ENCODE measurements around the gene FHL1.

Gene FHL1

DNA sequence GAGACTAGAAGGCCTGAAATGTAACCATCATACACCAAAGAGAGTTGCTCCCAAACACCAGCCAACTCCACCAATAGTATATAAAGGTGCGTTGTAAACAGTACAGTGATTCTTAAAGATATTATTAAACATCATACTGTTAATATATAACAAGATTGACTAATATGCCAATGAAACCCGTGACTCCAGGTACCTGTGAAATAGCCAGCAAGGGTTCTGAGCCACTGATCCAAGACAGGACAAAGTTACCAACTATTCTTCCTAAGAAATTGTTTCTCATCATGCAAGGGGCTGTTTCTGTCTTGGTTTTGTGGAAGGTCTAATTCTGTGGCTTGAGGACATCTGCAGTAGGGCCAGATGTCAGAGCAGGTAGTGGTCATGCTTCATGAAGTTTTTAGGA lies 47.2 kb downstream of the FHL1 start:
- H3K4me1 ChIP-seq (ENCODE audit: insufficient read depth, insufficient read length) = no peaks in the 10 kb centered on the region
- no peak for DNase-seq (ENCODE audit: low read depth, low spot score)
- no peak for TF ChIP-seq YY1 (IDR thresholded peaks at IDR 0.05; ENCODE audit: insufficient read depth, insufficient read length)
- H3K27me3 ChIP-seq (ENCODE audit: insufficient read depth, insufficient read length) = no peaks in the 10 kb centered on the region
- H3K9me3 ChIP-seq (ENCODE audit: insufficient read depth, low read length) = no peaks in the 10 kb centered on the region
- H3K9ac ChIP-seq (ENCODE audit: insufficient read length, low read depth) = no peak overlapping the region
- H3K4me3 ChIP-seq (ENCODE audit: insufficient read length, low read depth) = no peak overlapping the region
- H3K36me3 ChIP-seq (ENCODE audit: insufficient read depth, insufficient read length, low read length) = no peaks in the 10 kb centered on the region

DNA sequence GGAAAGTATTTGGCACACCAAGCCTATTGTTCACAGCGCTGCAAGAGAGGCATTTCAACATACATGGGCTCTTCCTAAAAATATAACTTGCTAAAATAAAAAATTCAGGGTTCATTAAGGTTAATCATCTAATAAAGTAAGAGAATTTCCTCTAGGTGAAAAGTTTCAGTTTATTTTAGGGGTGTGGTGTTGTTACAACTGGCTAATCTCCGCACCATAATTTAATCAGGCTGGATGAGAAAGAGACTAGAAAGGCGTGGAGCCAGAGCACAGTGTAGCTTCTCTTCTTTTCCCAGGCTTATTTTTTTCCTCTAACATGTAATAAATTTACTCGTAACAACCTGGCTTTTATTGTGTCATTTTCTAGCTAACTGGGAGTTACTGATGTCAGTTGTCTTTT lies 47.9 kb downstream of the FHL1 start:
- TF ChIP-seq YY1 (IDR thresholded peaks at IDR 0.05; ENCODE audit: insufficient read depth, insufficient read length) = no peak
- no peak for TF ChIP-seq SUZ12 (IDR thresholded peaks at IDR 0.05; ENCODE audit: extremely low read depth, insufficient read depth, insufficient read length)
- TF ChIP-seq ZNF274 (IDR thresholded peaks at IDR 0.05; ENCODE audit: low read depth, low read length) = no peak
- DNase-seq (ENCODE audit: low read depth, low spot score) = no peak
- no peaks in the 10 kb centered on the region for H3K36me3 ChIP-seq (ENCODE audit: insufficient read depth, insufficient read length, low read length)
- no peaks in the 10 kb centered on the region for H3K9me3 ChIP-seq (ENCODE audit: insufficient read depth, low read length)
- H3K4me1 ChIP-seq (ENCODE audit: insufficient read depth, insufficient read length) = no peaks in the 10 kb centered on the region
- H3K9ac ChIP-seq (ENCODE audit: insufficient read length, low read depth) = no peak overlapping the region
- no peak overlapping the region for H3K4me3 ChIP-seq (ENCODE audit: insufficient read length, low read depth)
- no peaks in the 10 kb centered on the region for H3K27me3 ChIP-seq (ENCODE audit: insufficient read depth, insufficient read length)

- Histone ChIP-seq H3K9ac (ENCODE audit: insufficient read length, low read depth) (no peak overlapping the region), H3K27me3 (ENCODE audit: insufficient read depth, insufficient read length) (no peaks in the 10 kb centered on the region), H3K36me3 (ENCODE audit: insufficient read depth, insufficient read length, low read length) (no peaks in the 10 kb centered on the region), H3K4me3 (ENCODE audit: insufficient read length, low read depth) (no peak overlapping the region), H3K9me3 (ENCODE audit: insufficient read depth, low read length) (no peaks in the 10 kb centered on the region), H3K4me1 (ENCODE audit: insufficient read depth, insufficient read length) (no peaks in the 10 kb centered on the region)
- no peak for DNase-seq (ENCODE audit: low read depth, low spot score)
- TF ChIP-seq ZNF274 (IDR thresholded peaks at IDR 0.05; ENCODE audit: low read depth, low read length) = no peak
- no peak for TF ChIP-seq SUZ12 (IDR thresholded peaks at IDR 0.05; ENCODE audit: extremely low read depth, insufficient read depth, insufficient read length)
- no peak for TF ChIP-seq YY1 (IDR thresholded peaks at IDR 0.05; ENCODE audit: insufficient read depth, insufficient read length)
Measured at GRCh38 chrX:136196691-136197155, 49.4 kb downstream of the FHL1 start.

GRCh38 chrX:136198010-136198409 lies 50.7 kb downstream of the FHL1 start:
- TF ChIP-seq ZNF274 (IDR thresholded peaks at IDR 0.05; ENCODE audit: low read depth, low read length) (no peak), YY1 (IDR thresholded peaks at IDR 0.05; ENCODE audit: insufficient read depth, insufficient read length) (no peak), SUZ12 (IDR thresholded peaks at IDR 0.05; ENCODE audit: extremely low read depth, insufficient read depth, insufficient read length) (no peak)
- H3K4me1 ChIP-seq (ENCODE audit: insufficient read depth, insufficient read length) = no peaks in the 10 kb centered on the region
- H3K27me3 ChIP-seq (ENCODE audit: insufficient read depth, insufficient read length) = no peaks in the 10 kb centered on the region
- DNase-seq (ENCODE audit: low read depth, low spot score) = no peak
- H3K9me3 ChIP-seq (ENCODE audit: insufficient read depth, low read length) = no peaks in the 10 kb centered on the region
- no peaks in the 10 kb centered on the region for H3K36me3 ChIP-seq (ENCODE audit: insufficient read depth, insufficient read length, low read length)
- H3K9ac ChIP-seq (ENCODE audit: insufficient read length, low read depth) = no peak overlapping the region
- no peak overlapping the region for H3K4me3 ChIP-seq (ENCODE audit: insufficient read length, low read depth)

DNA sequence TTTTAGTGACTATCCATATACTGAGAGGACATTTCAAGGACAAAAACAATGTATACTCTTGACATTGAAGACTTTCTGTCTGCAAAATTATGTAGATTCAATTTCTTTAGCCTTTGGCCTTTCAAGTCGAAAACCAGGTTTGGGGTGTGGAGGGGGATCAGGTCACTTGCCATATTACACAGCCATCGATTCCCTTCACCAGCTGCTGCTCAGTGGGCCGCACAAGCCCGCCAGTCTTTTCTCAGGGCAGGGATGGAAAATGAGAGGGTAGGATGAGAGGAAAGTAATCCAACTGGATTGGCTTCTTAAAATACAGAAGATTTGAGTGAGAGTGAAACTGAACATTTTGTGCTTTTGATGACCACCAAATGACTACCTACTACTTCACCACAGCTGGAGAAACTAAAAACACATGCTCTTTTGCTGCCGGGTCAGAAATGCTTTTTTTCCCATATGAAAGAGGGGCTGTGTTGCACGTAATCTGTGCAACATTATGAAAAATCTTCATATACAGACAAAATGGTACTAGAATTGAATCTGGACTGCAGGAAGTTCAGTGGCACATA lies 51.4 kb downstream of the FHL1 start:
- Histone ChIP-seq H3K9ac (ENCODE audit: insufficient read length, low read depth) (no peak overlapping the region), H3K36me3 (ENCODE audit: insufficient read depth, insufficient read length, low read length) (no peaks in the 10 kb centered on the region), H3K27me3 (ENCODE audit: insufficient read depth, insufficient read length) (no peaks in the 10 kb centered on the region), H3K4me1 (ENCODE audit: insufficient read depth, insufficient read length) (no peaks in the 10 kb centered on the region), H3K4me3 (ENCODE audit: insufficient read length, low read depth) (no peak overlapping the region), H3K9me3 (ENCODE audit: insufficient read depth, low read length) (no peaks in the 10 kb centered on the region)
- DNase-seq (ENCODE audit: low read depth, low spot score) = no peak
- TF ChIP-seq YY1 (IDR thresholded peaks at IDR 0.05; ENCODE audit: insufficient read depth, insufficient read length) (no peak), SUZ12 (IDR thresholded peaks at IDR 0.05; ENCODE audit: extremely low read depth, insufficient read depth, insufficient read length) (no peak), ZNF274 (IDR thresholded peaks at IDR 0.05; ENCODE audit: low read depth, low read length) (no peak)

DNA sequence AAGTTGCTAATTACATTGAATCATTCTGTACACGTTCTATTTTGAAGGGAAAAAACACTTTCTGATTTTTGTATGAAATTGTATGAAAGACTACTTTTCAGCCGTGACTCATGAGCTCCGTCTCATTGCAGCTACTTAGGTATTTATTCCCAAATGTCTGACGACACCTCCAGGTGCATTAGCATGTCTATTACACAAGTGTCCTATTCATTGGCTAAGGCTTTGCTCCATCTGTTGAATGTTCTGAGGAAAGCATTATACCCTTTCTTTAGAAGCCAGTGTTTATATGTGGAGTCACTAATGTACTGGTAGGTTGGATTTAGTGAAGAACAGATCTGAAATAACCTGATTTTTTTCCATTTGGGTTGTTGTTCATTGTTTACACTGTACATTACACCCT lies 52.0 kb downstream of the FHL1 start:
- H3K4me1 ChIP-seq (ENCODE audit: insufficient read depth, insufficient read length) = no peaks in the 10 kb centered on the region
- no peak overlapping the region for H3K4me3 ChIP-seq (ENCODE audit: insufficient read length, low read depth)
- H3K9me3 ChIP-seq (ENCODE audit: insufficient read depth, low read length) = no peaks in the 10 kb centered on the region
- H3K27me3 ChIP-seq (ENCODE audit: insufficient read depth, insufficient read length) = no peaks in the 10 kb centered on the region
- H3K9ac ChIP-seq (ENCODE audit: insufficient read length, low read depth) = no peak overlapping the region
- DNase-seq (ENCODE audit: low read depth, low spot score) = no peak
- no peaks in the 10 kb centered on the region for H3K36me3 ChIP-seq (ENCODE audit: insufficient read depth, insufficient read length, low read length)
- TF ChIP-seq YY1 (IDR thresholded peaks at IDR 0.05; ENCODE audit: insufficient read depth, insufficient read length) (no peak), ZNF274 (IDR thresholded peaks at IDR 0.05; ENCODE audit: low read depth, low read length) (no peak), SUZ12 (IDR thresholded peaks at IDR 0.05; ENCODE audit: extremely low read depth, insufficient read depth, insufficient read length) (no peak)

DNA sequence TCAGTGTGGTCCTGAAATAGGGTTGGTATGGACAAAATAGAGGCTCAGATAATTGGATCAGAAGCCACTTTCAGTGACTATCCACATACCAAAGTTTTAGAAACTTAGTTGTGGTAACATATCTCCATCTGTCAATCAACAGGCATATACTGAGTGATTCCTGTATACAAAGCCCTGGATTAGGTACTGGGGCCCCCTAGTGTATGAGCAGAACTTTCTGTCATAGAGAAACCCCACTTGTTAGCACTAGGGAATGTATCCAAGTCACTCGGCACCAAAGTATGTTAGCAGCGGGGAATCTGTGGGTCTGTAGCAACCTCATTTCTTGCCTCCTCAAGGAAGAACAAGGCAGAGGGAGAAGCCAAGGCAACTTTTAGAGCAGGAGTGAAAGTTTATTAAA lies 53.1 kb downstream of the FHL1 start:
- H3K4me3 ChIP-seq (ENCODE audit: insufficient read length, low read depth) = no peak overlapping the region
- no peaks in the 10 kb centered on the region for H3K4me1 ChIP-seq (ENCODE audit: insufficient read depth, insufficient read length)
- H3K27me3 ChIP-seq (ENCODE audit: insufficient read depth, insufficient read length) = no peaks in the 10 kb centered on the region
- no peak for DNase-seq (ENCODE audit: low read depth, low spot score)
- no peak for TF ChIP-seq SUZ12 (IDR thresholded peaks at IDR 0.05; ENCODE audit: extremely low read depth, insufficient read depth, insufficient read length)
- no peak for TF ChIP-seq ZNF274 (IDR thresholded peaks at IDR 0.05; ENCODE audit: low read depth, low read length)
- TF ChIP-seq YY1 (IDR thresholded peaks at IDR 0.05; ENCODE audit: insufficient read depth, insufficient read length) = no peak
- no peaks in the 10 kb centered on the region for H3K36me3 ChIP-seq (ENCODE audit: insufficient read depth, insufficient read length, low read length)
- no peaks in the 10 kb centered on the region for H3K9me3 ChIP-seq (ENCODE audit: insufficient read depth, low read length)
- no peak overlapping the region for H3K9ac ChIP-seq (ENCODE audit: insufficient read length, low read depth)

Data from NT2/D1 (cell line).